ENCODE results near the gene PRKCB.

The PRKCB gene

GRCh38 chr16:24140730-24141129, 304.9 kb downstream of the PRKCB start:
- no peak for DNase-seq (ENCODE audit: low read depth)
- H3K4me3 ChIP-seq (ENCODE audit: low read depth, low read length) = no peak overlapping the region
- no peak for TF ChIP-seq CTCF (IDR thresholded peaks at IDR 0.05; ENCODE audit: insufficient read depth, low read depth, low read length, missing control alignments)

GRCh38 chr16:24141466-24141865, 305.7 kb downstream of the PRKCB start:
- no peak overlapping the region for H3K4me3 ChIP-seq (ENCODE audit: low read depth, low read length)
- no peak for DNase-seq (ENCODE audit: low read depth)
- no peak for TF ChIP-seq CTCF (IDR thresholded peaks at IDR 0.05; ENCODE audit: insufficient read depth, low read depth, low read length, missing control alignments)

GRCh38 chr16:24141917-24142316, 306.1 kb downstream of the PRKCB start:
- no peak for DNase-seq (ENCODE audit: low read depth)
- H3K4me3 ChIP-seq (ENCODE audit: low read depth, low read length) = no peak overlapping the region
- no peak for TF ChIP-seq CTCF (IDR thresholded peaks at IDR 0.05; ENCODE audit: insufficient read depth, low read depth, low read length, missing control alignments)

- DNase-seq (ENCODE audit: low read depth) = no peak
- H3K4me3 ChIP-seq (ENCODE audit: low read depth, low read length) = no peak overlapping the region
- TF ChIP-seq CTCF (IDR thresholded peaks at IDR 0.05; ENCODE audit: insufficient read depth, low read depth, low read length, missing control alignments) = no peak
These were observed 310.1 kb downstream of the PRKCB start for GRCh38 chr16:24145927-24146326.

- DNase-seq (ENCODE audit: low read depth) = no peak
- TF ChIP-seq CTCF (IDR thresholded peaks at IDR 0.05; ENCODE audit: insufficient read depth, low read depth, low read length, missing control alignments) = no peak
- H3K4me3 ChIP-seq (ENCODE audit: low read depth, low read length) = no peak overlapping the region
These were observed 310.7 kb downstream of the PRKCB start for GRCh38 chr16:24146518-24146917.

- peak; percentile 14 for DNase-seq (ENCODE audit: low read depth)
- TF ChIP-seq CTCF (IDR thresholded peaks at IDR 0.05; ENCODE audit: insufficient read depth, low read depth, low read length, missing control alignments) = no peak
- H3K4me3 ChIP-seq (ENCODE audit: low read depth, low read length) = no peak overlapping the region
These were observed 313.3 kb downstream of the PRKCB start for GRCh38 chr16:24149102-24149501.

- TF ChIP-seq CTCF (IDR thresholded peaks at IDR 0.05; ENCODE audit: insufficient read depth, low read depth, low read length, missing control alignments) = no peak
- no peak overlapping the region for H3K4me3 ChIP-seq (ENCODE audit: low read depth, low read length)
- DNase-seq (ENCODE audit: low read depth) = no peak
These were observed 314.5 kb downstream of the PRKCB start for GRCh38 chr16:24150282-24150681.
